Keratinocyte (primary cell): ENCODE data around the gene STON2. TPM values are rescaled to one million over a fixed set of nuclear protein-coding genes. Genes with fewer than 3 reads are reported as not detected.

Experiments used
- DNase-seq: peaks from one replicate; pipeline ENCODE4 v3.0.0-alpha.2; 2011; ENCODE audit warnings: low read depth, missing footprints, low spot score
- FAIRE-seq: peaks from 2 replicates; lab custom pipeline; 2011; peaks lifted over from hg19 to GRCh38; lab: Jason Lieb, UNC
- H2AFZ ChIP-seq: 2 replicates; pipeline ENCODE4 v1.6.0; 2012; ENCODE audit warnings: low read length, control low read depth, inconsistent platforms; ENCODE audit not compliant: control insufficient read depth
- H3K27ac ChIP-seq: 2 replicates; pipeline ENCODE4 v1.5.1; 2011; ENCODE audit warnings: low read length; ENCODE audit not compliant: control insufficient read depth, insufficient read depth
- H3K27me3 ChIP-seq: 3 replicates; pipeline ENCODE4 v1.6.0; 2011; ENCODE audit warnings: low read length; ENCODE audit not compliant: control insufficient read depth, insufficient read depth; ENCODE audit errors: extremely low read depth
- H3K36me3 ChIP-seq, 2 experiments: 2 replicates in 1 of 2; 3 replicates in 1 of 2; pipeline ENCODE4 v1.5.1; 2011; ENCODE audit warnings: low read length in 2 of 2, mild to moderate bottlenecking in 1 of 2; ENCODE audit not compliant: control insufficient read depth in 2 of 2, insufficient read depth in 2 of 2; ENCODE audit errors: extremely low read depth in 1 of 2
- H3K4me1 ChIP-seq: 3 replicates; pipeline ENCODE4 v1.5.1; 2011; ENCODE audit warnings: low read length; ENCODE audit not compliant: control insufficient read depth, insufficient read depth; ENCODE audit errors: extremely low read depth
- H3K4me2 ChIP-seq: 3 replicates; pipeline ENCODE4 v1.6.0; 2011; ENCODE audit warnings: low read depth, low read length; ENCODE audit not compliant: control insufficient read depth, insufficient read depth; ENCODE audit errors: extremely low read depth
- H3K4me3 ChIP-seq, 3 experiments: fragments of 200-600 bp in 1 of 3; sonication (generic) in 1 of 3; 2 replicates in 2 of 3; 3 replicates in 1 of 3; pipeline ENCODE4 v1.5.1; 2011 to 2016; ENCODE audit warnings: low read length in 3 of 3, mild to moderate bottlenecking in 3 of 3, control low read depth in 2 of 3, inconsistent platforms in 1 of 3, low read depth in 1 of 3, mixed read lengths in 1 of 3, mixed run types in 1 of 3, moderate library complexity in 1 of 3; ENCODE audit not compliant: control insufficient read depth in 2 of 3, insufficient read depth in 2 of 3; ENCODE audit errors: extremely low read depth in 1 of 3
- H3K79me2 ChIP-seq: 2 replicates; pipeline ENCODE4 v1.6.0; 2012; ENCODE audit warnings: low read length; ENCODE audit not compliant: control insufficient read depth, insufficient read depth
- H3K9ac ChIP-seq: 3 replicates; pipeline ENCODE4 v1.6.0; 2011; ENCODE audit warnings: low read length; ENCODE audit not compliant: control insufficient read depth, insufficient read depth; ENCODE audit errors: extremely low read depth
- H3K9me1 ChIP-seq: 3 replicates; pipeline ENCODE4 v1.6.0; 2011; ENCODE audit warnings: low read length; ENCODE audit not compliant: control insufficient read depth, insufficient read depth; ENCODE audit errors: extremely low read depth
- H3K9me3 ChIP-seq: 2 replicates; pipeline ENCODE4 v1.5.1; 2012; ENCODE audit warnings: low read depth, low read length; ENCODE audit not compliant: control insufficient read depth
- H4K20me1 ChIP-seq: 3 replicates; pipeline ENCODE4 v1.6.0; 2011; ENCODE audit warnings: low read length; ENCODE audit not compliant: control insufficient read depth, insufficient read depth; ENCODE audit errors: extremely low read depth
- EZH2 ChIP-seq: IDR thresholded peaks from one replicate; pipeline ENCODE4 v1.6.1; 2012; ENCODE audit warnings: inconsistent platforms, mild to moderate bottlenecking, low read length, moderate library complexity
- dilution Hi-C: fragments of 300-500 bp; cut with MboI; formaldehyde crosslinking; loops from one replicate; pipeline ENCODE4 v1.7.0; 2020; ENCODE audit warnings: low sequenced_read_pairs; ENCODE audit not compliant: extremely low pct_ligation_motif_present
- polyA plus RNA-seq, 5 experiments: library from polyadenylated mRNA; depleted of rRNA in 3 of 5; stranded (reverse) in 3 of 5; stranded (forward) in 1 of 5; unstranded in 1 of 5; fragments of >200 nt; gene quantifications; 1 replicate in 1 of 5; 2 replicates in 3 of 5; 3 replicates in 1 of 5; pipeline versions ENCODE4 v1.2.1 to v1.2.3, GENCODE V29; 2011 to 2012; ENCODE audit warnings: missing spikeins in 2 of 5, low read depth in 1 of 5, low replicate concordance in 1 of 5
- TF ChIP-seq, protein P1 (sequence below), 3 experiments: IDR thresholded peaks in 1 of 3; conservative IDR thresholded peaks in 1 of 3; optimal IDR thresholded peaks in 1 of 3; 2 replicates in 2 of 3; 3 replicates in 1 of 3; pipeline versions ENCODE3 to v1.5.1; 2011; ENCODE audit warnings: low read length in 3 of 3, mild to moderate bottlenecking in 3 of 3, moderate library complexity in 2 of 3, control low read depth in 1 of 3, inconsistent platforms in 1 of 3; ENCODE audit not compliant: insufficient read depth in 2 of 3; ENCODE audit errors: extremely low read depth in 1 of 3

The STON2 gene
- polyA plus RNA-seq, 1 donor (not counting 4 experiments of a cell fraction or from before 2014, with no cell fraction given): 82.3 TPM

DNA sequence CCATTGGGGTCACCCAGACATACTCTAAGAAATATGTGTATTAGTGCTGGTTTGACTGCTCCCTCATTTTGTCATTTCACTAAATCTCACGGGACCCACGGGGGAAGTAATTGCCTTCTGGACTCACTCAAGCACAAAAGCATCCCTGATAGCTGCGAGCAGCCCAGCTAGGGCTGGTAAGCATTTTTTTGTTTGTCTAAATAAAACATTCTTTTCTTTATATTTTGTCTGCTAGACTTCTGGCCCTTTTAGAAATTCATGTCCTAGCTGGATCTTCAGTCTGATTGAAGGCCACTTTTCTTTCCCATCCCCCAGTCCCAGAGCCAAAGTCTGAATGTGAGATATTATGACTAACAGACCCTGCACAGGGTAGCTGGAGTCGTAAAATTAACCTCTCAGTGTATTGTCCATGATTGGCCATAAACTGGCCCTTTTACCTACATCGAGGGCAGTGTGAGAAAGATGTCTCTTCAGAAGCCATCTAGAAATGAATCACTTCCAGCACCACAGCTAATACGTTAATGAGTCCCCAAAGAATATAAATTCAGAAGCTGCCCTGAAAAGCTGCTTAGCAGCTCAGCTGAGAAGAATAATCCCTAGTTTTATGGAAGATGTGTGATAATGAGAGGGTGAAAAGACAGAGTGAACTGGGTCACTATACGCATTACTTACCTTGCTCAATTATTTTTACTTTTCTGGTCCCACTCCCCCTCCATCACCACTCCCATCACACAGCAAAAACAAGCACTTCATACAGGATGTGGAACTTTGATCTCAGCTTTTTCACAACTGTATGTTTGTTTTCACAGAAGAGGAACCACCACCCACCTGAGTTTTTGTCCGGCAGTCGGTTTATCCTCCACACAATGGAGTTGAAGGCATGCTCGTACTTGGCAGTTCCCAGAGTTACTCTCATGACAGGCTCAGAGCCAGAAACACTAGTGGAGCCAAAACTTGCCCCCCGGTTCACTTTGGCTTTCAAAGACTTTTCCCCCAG lies 123.8 kb downstream of the STON2 start:
- FAIRE-seq (no peak), DNase-seq (no peak)
- H3K9me1 ChIP-seq: peaks cover 2% of the 10 kb centered on the region
- peaks cover 29% of the 10 kb centered on the region in 2 experiments for H3K36me3 ChIP-seq
- no peak for TF ChIP-seq EZH2
- TF ChIP-seq, protein P1, sequence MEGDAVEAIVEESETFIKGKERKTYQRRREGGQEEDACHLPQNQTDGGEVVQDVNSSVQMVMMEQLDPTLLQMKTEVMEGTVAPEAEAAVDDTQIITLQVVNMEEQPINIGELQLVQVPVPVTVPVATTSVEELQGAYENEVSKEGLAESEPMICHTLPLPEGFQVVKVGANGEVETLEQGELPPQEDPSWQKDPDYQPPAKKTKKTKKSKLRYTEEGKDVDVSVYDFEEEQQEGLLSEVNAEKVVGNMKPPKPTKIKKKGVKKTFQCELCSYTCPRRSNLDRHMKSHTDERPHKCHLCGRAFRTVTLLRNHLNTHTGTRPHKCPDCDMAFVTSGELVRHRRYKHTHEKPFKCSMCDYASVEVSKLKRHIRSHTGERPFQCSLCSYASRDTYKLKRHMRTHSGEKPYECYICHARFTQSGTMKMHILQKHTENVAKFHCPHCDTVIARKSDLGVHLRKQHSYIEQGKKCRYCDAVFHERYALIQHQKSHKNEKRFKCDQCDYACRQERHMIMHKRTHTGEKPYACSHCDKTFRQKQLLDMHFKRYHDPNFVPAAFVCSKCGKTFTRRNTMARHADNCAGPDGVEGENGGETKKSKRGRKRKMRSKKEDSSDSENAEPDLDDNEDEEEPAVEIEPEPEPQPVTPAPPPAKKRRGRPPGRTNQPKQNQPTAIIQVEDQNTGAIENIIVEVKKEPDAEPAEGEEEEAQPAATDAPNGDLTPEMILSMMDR (optimal IDR thresholded peaks at IDR 0.05 in 1 of 3, IDR thresholded peaks at IDR 0.05 in 1 of 3, conservative IDR thresholded peaks at IDR 0.05 in 1 of 3; ENCODE audit: extremely low read depth in 1 of 3, insufficient read depth in 2 of 3, low read length in 3 of 3): no peak
- H2AFZ ChIP-seq: no peak overlapping the region
- H3K4me3 ChIP-seq: no peak overlapping the region
- no peak overlapping the region for H3K9ac ChIP-seq
- dilution Hi-C loops: no loop called here
- H4K20me1 ChIP-seq: peaks cover 11% of the 10 kb centered on the region
- H3K9me3 ChIP-seq: no peaks in the 10 kb centered on the region
- H3K4me1 ChIP-seq: peaks cover 22% of the 10 kb centered on the region
- H3K27me3 ChIP-seq: no peaks in the 10 kb centered on the region
- peaks cover 86% of the 10 kb centered on the region for H3K79me2 ChIP-seq
- H3K4me2 ChIP-seq: no peak overlapping the region
- no peak overlapping the region for H3K27ac ChIP-seq

DNA sequence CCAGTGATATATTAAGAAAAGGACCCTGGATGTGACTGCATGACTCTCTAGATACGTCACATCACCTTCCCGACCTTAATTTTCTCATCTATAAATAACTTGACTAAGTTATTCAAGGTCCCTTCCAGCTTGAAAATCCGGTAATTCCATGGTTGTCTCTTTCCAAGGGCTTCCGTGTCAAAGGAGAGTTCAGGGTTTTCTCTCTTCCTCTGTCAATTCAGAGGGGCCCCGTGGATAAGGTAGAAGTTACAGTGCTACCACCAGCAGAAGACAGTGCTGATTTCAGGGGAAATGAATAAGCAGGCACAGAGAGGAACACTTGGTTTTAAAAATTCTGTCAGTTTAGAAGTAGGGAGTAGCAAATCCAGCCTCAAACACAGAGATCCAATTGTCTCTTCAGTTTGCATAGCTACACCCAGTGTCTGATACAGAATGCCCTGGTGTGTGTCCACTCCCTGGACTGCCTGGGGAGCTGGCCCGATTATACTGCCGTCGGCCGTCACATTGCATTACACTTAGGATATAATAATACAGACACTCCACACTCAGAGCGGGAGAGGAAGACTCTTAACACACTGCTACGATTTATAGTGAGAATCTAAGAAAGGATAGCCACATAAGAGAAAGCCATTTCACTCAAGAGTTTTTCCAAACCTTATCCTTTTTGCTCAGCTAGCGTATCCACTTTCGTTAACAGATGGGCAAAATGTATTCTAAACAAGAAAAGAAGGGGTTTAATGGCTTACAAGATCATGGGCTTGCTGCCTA lies 124.6 kb downstream of the STON2 start:
- no peak overlapping the region for H3K9ac ChIP-seq
- H2AFZ ChIP-seq: no peak overlapping the region
- dilution Hi-C loops: no loop called here
- no peak overlapping the region for H3K4me3 ChIP-seq
- no peak overlapping the region for H3K27ac ChIP-seq
- FAIRE-seq (no peak), DNase-seq (no peak)
- peaks cover 11% of the 10 kb centered on the region for H4K20me1 ChIP-seq
- no peak for TF ChIP-seq EZH2
- TF ChIP-seq, protein P1 (optimal IDR thresholded peaks at IDR 0.05 in 1 of 3, IDR thresholded peaks at IDR 0.05 in 1 of 3, conservative IDR thresholded peaks at IDR 0.05 in 1 of 3; ENCODE audit: extremely low read depth in 1 of 3, insufficient read depth in 2 of 3, low read length in 3 of 3): no peak
- H3K36me3 ChIP-seq: peaks cover 35% of the 10 kb centered on the region in 2 experiments
- H3K4me2 ChIP-seq: no peak overlapping the region
- H3K79me2 ChIP-seq: peaks cover 84% of the 10 kb centered on the region
- peaks cover 22% of the 10 kb centered on the region for H3K4me1 ChIP-seq
- H3K9me1 ChIP-seq: peaks cover 2% of the 10 kb centered on the region
- no peaks in the 10 kb centered on the region for H3K9me3 ChIP-seq
- no peaks in the 10 kb centered on the region for H3K27me3 ChIP-seq
